Spinal cord (tissue), 10 donors: ENCODE results near the gene NABP2. TPM values are rescaled to one million over a fixed set of nuclear protein-coding genes. Genes with fewer than 3 reads are reported as not detected.
A peak's percentile ranks its signal among the peaks of the same experiment; 100 is the strongest.

Source experiments
- DNase-seq, 6 donors: peaks; one replicate each; pipeline versions ENCODE4 v3.0.0 to v3.0.0-alpha.2; 2013 to 2015; ENCODE audit warnings: low spot score in 6 of 6, low read depth in 4 of 6
- H3K27ac ChIP-seq: one replicate; pipeline ENCODE4 v1.5.1; 2013; ENCODE audit warnings: low read depth, low read length, control low read depth
- H3K27me3 ChIP-seq: one replicate; pipeline ENCODE4 v1.6.1; 2013; ENCODE audit warnings: low read length; ENCODE audit not compliant: control insufficient read depth, insufficient read depth
- H3K36me3 ChIP-seq: one replicate; pipeline ENCODE4 v1.6.1; 2013; ENCODE audit warnings: low read length; ENCODE audit not compliant: control insufficient read depth, insufficient read depth
- H3K4me1 ChIP-seq: one replicate; pipeline ENCODE4 v1.6.1; 2013; ENCODE audit warnings: low read length; ENCODE audit not compliant: control insufficient read depth, insufficient read depth
- H3K4me3 ChIP-seq: one replicate; pipeline ENCODE4 v1.5.1; 2013; ENCODE audit warnings: low read depth, low read length, control low read depth
- H3K9me3 ChIP-seq: one replicate; pipeline ENCODE4 v1.6.1; 2013; ENCODE audit warnings: low read length; ENCODE audit not compliant: control insufficient read depth, insufficient read depth
- WGBS: methylation state at CpG from one replicate; pipeline ENCODE4 v1.1.5; 2013; ENCODE audit warnings: missing lambda C conversion rate; ENCODE audit not compliant: insufficient coverage; 5-methylcytosine and 5-hydroxymethylcytosine counted together
- long read RNA-seq, 4 donors: transcript quantifications; one replicate each; lab custom pipeline, GENCODE V29; 2026
- polyA plus RNA-seq, 2 donors: library from polyadenylated mRNA; unstranded; fragments of 120-200 nt; gene quantifications; one replicate each; pipeline ENCODE4 v1.2.1, GENCODE V29; 2013; ENCODE audit not compliant: insufficient read length in 2 of 2
- total RNA-seq, 2 donors: library from RNA; depleted of rRNA in 1 of 2; stranded (reverse); fragments of 120-200 nt in 1 of 2; fragments of >200 nt in 1 of 2; gene quantifications; one replicate each; pipeline versions ENCODE4 v1.2.3 to v1.2.4, GENCODE V29; 2013 to 2014
- donor health status: healthy.

NABP2 gene
- total RNA-seq: 10 to 100 TPM; 20.8 to 45.5 TPM
- 10 to 100 TPM; 46.3 to 48.3 TPM for polyA plus RNA-seq
- long read RNA-seq, donor 1, transcript NABP2-201 (7 exons, 1,417 nt): minor isoform, 8 of 34 reads
- long read RNA-seq, donor 1, transcript NABP2-203 (6 exons, 1,775 nt): major isoform, 10 of 34 reads
- long read RNA-seq, donor 1, partial matches to known transcripts: 12 of 34 reads
- long read RNA-seq, donor 1, other reads (novel, unspliced or antisense): 0 of 34 reads
- long read RNA-seq, donor 2, transcript NABP2-201 (7 exons, 1,417 nt): major isoform, 8 of 14 reads
- long read RNA-seq, donor 2, partial matches to known transcripts: 5 of 14 reads
- long read RNA-seq, donor 2, other reads (novel, unspliced or antisense): 0 of 14 reads
- long read RNA-seq, donor 3, transcript NABP2-203 (6 exons, 1,775 nt): major isoform, 5 of 12 reads
- long read RNA-seq, donor 3, partial matches to known transcripts: 0 of 12 reads
- long read RNA-seq, donor 3, other reads (novel, unspliced or antisense): 0 of 12 reads
- long read RNA-seq, donor 4, transcript NABP2-201 (7 exons, 1,417 nt): major isoform, 14 of 24 reads
- long read RNA-seq, donor 4, partial matches to known transcripts: 5 of 24 reads
- long read RNA-seq, donor 4, other reads (novel, unspliced or antisense): 0 of 24 reads

DNA sequence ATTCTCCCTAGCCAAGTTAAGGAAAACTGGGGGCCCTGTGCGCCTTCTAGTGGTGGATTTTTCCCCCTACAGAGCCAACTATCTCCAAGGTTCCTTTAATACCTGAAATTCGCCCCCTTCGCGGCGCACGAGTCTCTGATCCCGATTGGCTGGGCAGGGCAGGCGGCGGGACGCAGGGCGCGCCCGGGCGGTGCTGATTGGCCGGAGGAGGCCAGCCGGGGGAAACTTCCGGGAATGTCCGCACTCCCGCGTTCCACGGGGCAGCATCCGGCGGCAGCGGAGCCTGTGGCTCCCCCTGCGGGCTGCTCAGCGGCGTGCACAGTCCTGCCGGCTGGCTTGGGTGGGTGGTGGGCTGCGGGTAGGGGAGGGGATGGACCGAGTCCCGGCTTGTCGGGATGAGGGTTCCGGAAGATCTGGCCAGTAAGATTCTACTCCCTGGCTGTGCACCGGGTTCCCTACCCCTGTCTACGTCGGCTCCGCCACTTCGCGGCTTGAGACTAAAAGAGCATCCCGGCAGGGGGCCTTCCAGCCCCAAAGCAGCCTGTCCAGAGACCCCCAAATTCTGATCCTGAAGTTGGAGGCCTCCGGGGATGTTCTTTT is at the start of gene NABP2:
Gene NABP2 (plus strand): TSS at position 241 of the 600 bp plus-strand sequence. CDS start 515 bp downstream, outside the sequence.
- no peaks in the 10 kb centered on the region for H3K9me3 ChIP-seq
- no peaks in the 10 kb centered on the region for H3K27me3 ChIP-seq
- H3K4me3 ChIP-seq: peak within 1 kb of the TSS; percentile 78
- peaks cover 48% of the 10 kb centered on the region for H3K4me1 ChIP-seq
- under 1% methylated on average over 41 of the region's 41 CpGs for WGBS
- peaks cover 15% of the 10 kb centered on the region for H3K36me3 ChIP-seq
- DNase-seq: peak; percentile 87 to 99 (median 96)
- peak within 1 kb of the TSS; percentile 91 for H3K27ac ChIP-seq

DNA sequence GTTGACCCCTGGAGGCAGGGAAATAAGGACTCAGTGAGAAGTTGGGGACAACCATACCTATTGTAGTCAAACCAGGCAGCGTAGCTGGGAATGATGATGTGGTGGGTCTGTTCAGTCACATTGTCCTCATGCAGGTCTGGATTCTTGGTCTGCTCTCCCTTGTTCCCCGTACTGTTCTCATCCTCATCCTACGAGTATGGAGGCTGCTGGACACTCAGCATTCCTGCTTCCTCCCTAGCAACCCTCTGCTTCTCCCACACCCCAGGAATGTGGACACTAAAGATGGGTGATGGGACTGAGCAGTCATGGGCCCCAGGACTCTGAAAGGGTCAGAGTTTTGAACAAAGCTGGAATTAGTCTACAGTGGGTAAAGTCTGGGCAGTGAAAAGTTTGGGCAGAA is 45.8 kb upstream of the NABP2 start:
- no peak overlapping the region for H3K27ac ChIP-seq

DNA sequence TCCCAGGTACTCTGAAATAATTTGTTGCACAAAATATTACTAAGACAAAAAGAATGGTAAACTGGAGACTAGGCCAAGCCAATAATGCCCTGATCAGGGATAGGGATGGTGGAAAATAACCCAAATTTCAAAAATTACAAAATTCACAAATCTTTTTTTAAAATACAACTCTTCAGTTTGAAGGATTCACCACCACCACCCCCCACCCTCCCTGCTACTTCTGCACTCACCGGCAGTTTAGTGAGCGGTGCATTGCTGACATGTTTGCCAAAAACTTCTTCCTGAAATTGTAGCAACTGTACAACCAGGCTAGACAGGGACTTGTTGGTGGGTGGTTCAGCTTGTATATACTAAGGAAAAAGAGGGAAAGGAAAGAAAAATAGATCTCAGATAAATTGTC is 37.2 kb upstream of the NABP2 start:
- Histone ChIP-seq H3K9me3 (no peaks in the 10 kb centered on the region), H3K4me3 (no peak overlapping the region), H3K36me3 (peaks cover 36% of the 10 kb centered on the region), H3K27ac (no peak overlapping the region), H3K27me3 (no peaks in the 10 kb centered on the region), H3K4me1 (peaks cover 15% of the 10 kb centered on the region)
- no peak for DNase-seq
- WGBS: no CpG with 5 or more reads among the region's 2 CpGs

More for the DNA sequence above, 45.8 kb upstream of the NABP2 start:
- Histone ChIP-seq H3K4me3 (no peak overlapping the region), H3K27me3 (no peaks in the 10 kb centered on the region), H3K4me1 (no peaks in the 10 kb centered on the region), H3K36me3 (peaks cover 85% of the 10 kb centered on the region), H3K9me3 (no peaks in the 10 kb centered on the region)
- DNase-seq: no peak
- WGBS: no CpG with 5 or more reads among the region's 3 CpGs

DNA sequence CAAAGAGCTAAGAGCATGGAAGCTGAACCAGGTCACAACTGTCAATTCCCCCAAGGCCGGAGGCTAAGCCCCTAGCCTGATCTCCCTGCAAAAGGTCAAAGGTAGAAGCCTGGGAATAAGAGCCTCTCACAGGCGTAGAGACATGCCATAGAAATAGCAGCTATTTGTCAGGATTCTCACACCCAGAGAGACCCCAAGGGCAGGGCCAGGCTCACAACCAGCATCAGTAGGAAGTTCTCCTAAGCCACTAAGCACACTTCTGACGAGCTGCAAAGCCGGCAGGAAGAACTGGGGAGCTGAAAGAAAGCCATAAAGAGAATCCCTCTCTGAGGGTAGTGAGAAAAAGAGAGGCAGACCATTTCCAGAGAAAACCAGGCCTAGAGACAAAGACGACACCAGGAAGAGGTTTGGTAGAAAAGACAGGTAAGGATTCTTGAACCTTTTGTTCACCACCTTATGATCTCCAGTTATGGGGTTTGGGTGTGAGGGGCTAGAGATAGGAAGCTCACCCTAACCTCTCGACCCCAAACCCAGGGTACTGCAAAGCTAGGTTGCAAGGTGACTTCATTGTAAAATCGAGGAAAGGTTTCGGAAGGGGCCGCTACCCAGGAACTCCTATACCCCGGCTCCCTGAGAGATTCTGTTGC is 35.9 kb upstream of the NABP2 start:
- H3K27ac ChIP-seq: peak overlapping the region; percentile 88
- 5% methylated on average over 4 of the region's 10 CpGs for WGBS
- no peaks in the 10 kb centered on the region for H3K9me3 ChIP-seq
- H3K4me1 ChIP-seq: peaks cover 15% of the 10 kb centered on the region
- peaks cover 24% of the 10 kb centered on the region for H3K36me3 ChIP-seq
- H3K27me3 ChIP-seq: no peaks in the 10 kb centered on the region
- peak overlapping the region; percentile 99 for H3K4me3 ChIP-seq
- DNase-seq: peak in 2 of 6 donors; percentile 31 to 39

DNA sequence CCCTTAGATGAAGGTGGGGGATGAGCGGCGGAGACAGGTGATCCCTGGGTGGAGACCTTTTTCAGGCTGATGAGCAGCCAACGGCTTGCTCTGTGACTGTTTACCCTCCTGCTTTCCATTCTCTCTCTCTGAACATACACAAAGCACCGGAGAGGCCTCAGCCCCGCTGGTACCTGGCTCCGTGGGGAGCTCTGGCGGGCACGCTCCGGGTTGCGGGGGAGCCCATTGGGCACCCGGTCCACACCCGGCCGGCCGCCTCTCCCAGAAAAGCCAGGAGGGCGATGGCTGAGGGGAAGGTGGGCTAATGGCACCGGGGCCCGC is 35.4 kb upstream of the NABP2 start:
- DNase-seq: no peak
- 0% methylated on average over 12 of the region's 17 CpGs for WGBS
- Histone ChIP-seq H3K4me1 (peaks cover 15% of the 10 kb centered on the region), H3K9me3 (no peaks in the 10 kb centered on the region), H3K36me3 (peaks cover 20% of the 10 kb centered on the region), H3K27ac (peak overlapping the region; percentile 88), H3K4me3 (peak overlapping the region; percentile 99), H3K27me3 (no peaks in the 10 kb centered on the region)

DNA sequence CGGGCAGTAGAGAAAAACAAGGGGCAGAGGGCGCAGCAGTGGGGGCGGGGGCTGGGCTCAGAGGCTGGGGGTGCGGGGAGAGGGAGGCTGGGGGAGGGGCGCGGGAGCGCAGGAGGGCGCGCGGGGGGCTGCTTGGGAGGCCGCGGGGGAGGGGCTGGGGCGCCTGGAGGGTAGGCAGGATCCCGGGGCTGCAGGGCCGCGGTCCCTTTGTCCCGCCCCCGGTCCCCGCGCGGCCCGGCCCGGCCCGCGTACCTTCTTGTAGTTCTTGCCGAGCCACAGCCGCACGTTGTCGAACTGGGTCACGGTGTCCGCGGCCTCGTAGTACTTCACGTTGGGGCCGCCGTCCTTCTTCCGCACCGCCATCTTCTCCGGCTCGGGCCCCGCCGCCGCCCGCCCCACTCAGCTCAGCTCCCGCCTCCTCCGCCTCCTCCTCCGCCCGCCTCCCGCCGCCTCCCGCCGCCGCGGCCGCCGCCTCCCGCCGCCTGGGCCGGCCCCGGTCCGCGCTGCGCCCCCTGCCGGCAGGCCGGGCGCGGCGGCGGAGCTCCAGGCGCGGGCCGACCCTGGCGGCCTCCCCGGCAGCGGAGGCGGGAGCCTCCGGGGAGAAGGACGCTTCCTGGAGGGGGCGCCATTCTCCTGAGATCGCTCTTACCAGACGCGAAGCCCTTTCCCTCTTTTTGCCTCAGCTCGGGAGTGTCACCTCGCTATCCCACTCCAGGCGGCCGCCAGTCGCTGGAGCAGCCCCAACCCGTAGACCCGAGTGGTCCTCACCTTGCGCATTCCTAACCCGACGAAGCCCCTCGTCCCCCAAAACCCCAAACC is 34.8 kb upstream of the NABP2 start, which contains the start of gene SMARCC2:
Gene SMARCC2 (minus strand): TSS at position 385 of the 819 bp plus-strand sequence. CDS start 22 bp downstream, at position 363.
- Histone ChIP-seq H3K4me1 (peaks cover 15% of the 10 kb centered on the region), H3K4me3 (peak within 1 kb of the TSS; percentile 99), H3K9me3 (no peaks in the 10 kb centered on the region), H3K27ac (peak within 1 kb of the TSS; percentile 97), H3K36me3 (peaks cover 16% of the 10 kb centered on the region), H3K27me3 (no peaks in the 10 kb centered on the region)
- under 1% methylated on average over 90 of the region's 93 CpGs for WGBS
- DNase-seq: peak in 5 of 6 donors; percentile 65 to 94 (median 78)

DNA sequence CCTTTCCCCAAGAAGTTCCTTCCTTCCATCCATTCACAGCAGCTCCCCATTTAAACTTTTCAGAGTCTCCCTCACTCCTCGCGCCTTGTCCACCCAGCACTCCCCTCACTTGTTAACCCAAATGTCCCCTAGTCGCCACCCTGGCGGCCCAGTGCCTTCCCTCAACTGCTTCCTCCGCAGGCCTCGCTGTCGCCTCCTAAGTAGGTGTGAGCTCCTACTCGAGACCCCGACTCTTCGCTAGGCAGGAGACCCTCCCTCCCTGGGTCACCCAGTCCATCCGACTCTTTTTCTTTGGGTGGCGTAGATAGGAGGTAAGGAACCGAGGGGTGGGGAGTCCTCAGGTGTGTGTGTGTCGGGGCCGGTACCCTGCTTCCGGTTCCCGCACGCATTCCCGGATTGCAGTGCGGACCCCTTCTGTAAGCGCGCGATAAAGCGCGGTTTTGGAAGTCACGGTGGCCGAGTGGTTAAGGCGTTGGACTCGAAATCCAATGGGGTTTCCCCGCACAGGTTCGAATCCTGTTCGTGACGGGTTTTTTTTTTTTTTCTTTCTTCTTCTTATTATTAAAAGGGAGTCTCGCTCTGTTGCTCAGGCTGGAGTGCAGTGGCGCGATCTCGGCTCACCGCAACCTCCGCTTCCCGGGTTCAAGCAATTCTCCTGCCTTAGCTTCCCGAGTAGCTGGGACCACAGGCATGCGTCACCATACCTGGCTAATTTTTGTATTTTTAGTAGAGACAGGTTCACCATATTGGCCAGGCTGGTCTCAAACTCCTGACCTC is 34.0 kb upstream of the NABP2 start:
- DNase-seq: peak; percentile 89 to 98 (median 94)
- 0% methylated on average over 25 of the region's 42 CpGs for WGBS
- no peaks in the 10 kb centered on the region for H3K27me3 ChIP-seq
- peaks cover 15% of the 10 kb centered on the region for H3K4me1 ChIP-seq
- H3K9me3 ChIP-seq: no peaks in the 10 kb centered on the region
- peaks cover 15% of the 10 kb centered on the region for H3K36me3 ChIP-seq
- peak overlapping the region; percentile 97 for H3K27ac ChIP-seq
- H3K4me3 ChIP-seq: peak overlapping the region; percentile 99

DNA sequence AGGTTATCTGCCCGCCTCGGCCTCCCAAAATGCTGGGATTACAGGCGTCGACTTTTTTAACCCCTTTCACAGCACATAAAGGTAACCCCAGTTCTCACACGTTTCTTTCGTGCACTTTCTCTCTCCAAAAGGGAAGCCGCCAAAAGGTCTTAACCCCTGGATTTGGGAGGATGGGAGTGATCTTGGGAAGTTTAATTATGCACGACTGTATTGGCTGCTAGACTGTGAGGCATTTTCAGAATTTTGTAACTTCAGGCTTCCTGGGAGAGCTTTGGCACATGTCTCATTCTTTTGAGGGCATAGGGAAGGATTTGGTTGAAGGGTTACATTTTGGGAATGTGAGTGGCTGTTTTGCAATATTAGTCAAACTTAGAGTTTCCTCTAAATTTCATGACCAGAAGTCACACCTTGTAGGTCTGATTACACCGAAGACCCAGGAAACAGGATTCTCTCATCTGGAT is 33.4 kb upstream of the NABP2 start:
- Histone ChIP-seq H3K4me1 (peaks cover 15% of the 10 kb centered on the region), H3K36me3 (peaks cover 8% of the 10 kb centered on the region), H3K27ac (peak overlapping the region; percentile 97), H3K9me3 (no peaks in the 10 kb centered on the region), H3K27me3 (no peaks in the 10 kb centered on the region), H3K4me3 (peak overlapping the region; percentile 99)
- peak in 1 of 6 donors; percentile 22 for DNase-seq
- 7% methylated on average over 6 of the region's 9 CpGs for WGBS
